Measurements from ENCODE around the gene CCDC63. TPM values are rescaled to one million over a fixed set of nuclear protein-coding genes. Genes with fewer than 3 reads are reported as not detected.

The CCDC63 gene
- total RNA-seq, 1 donor, result not detected

DNA sequence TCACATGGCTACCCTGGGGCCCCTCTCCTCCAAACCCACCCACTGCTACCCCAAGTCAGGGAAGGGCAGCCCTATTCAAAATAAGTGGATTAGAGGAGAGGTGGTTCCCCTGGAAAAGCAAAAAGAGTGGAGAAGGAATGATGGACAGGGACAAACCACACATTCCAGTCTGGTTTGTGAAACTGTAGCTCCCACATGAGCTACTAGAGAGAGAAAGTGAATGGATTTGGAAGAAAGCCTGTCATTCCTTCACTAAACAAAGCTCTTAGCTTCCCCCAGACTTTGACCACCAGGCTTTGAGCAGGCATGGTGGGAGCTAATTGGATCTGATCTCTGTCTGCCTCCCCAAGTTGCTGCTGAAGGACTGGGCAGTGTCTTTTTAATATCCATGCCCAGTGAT lies 28.0 kb downstream of the CCDC63 start:
- H3K9me3 ChIP-seq (ENCODE audit: low read depth, low read length), result no peaks in the 10 kb centered on the region
- no peak overlapping the region for H2AFZ ChIP-seq (ENCODE audit: low read length)
- no peak overlapping the region for H3K27ac ChIP-seq (ENCODE audit: low read depth, low read length)
- DNase-seq (ENCODE audit: insufficient read length, low spot score, missing footprints), result no peak
- H3K4me1 ChIP-seq (ENCODE audit: insufficient read depth, low read length), result peaks cover 9% of the 10 kb centered on the region
- no peaks in the 10 kb centered on the region for H4K20me1 ChIP-seq (ENCODE audit: insufficient read depth, low read length)
- H3K27me3 ChIP-seq (ENCODE audit: insufficient read depth, low read length), result no peaks in the 10 kb centered on the region
- no peaks in the 10 kb centered on the region for H3K36me3 ChIP-seq (ENCODE audit: insufficient read depth, low read length)
- no peak overlapping the region for H3K4me2 ChIP-seq (ENCODE audit: insufficient read depth, low read length)
- TF ChIP-seq CTCF (IDR thresholded peaks at IDR 0.05; ENCODE audit: extremely low read depth, low read depth, low read length), result no peak
- H3K4me3 ChIP-seq (ENCODE audit: insufficient read depth, low read length), result no peak overlapping the region
- H3K79me2 ChIP-seq (ENCODE audit: insufficient read depth, low read length), result no peaks in the 10 kb centered on the region

DNA sequence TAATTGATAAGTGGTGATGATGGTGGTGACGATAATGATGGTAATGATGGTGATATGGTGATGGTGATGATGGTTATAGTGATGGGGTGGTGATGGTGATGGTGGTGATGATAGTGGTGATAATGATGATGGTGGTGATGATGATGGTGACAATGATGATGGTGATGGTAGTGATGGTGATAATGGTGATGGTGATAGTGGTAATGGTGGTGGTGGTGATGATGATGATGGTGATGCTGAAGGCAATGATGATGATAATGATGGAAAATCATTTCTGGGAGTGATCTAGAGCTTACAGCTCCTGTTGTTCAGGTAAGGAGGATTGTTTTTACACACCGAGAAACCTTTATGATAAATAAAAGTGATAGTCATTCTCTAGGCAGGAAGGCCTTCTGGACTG lies 33.9 kb downstream of the CCDC63 start:
- H3K9me3 ChIP-seq (ENCODE audit: low read depth, low read length), result no peaks in the 10 kb centered on the region
- H2AFZ ChIP-seq (ENCODE audit: low read length), result no peak overlapping the region
- TF ChIP-seq CTCF (IDR thresholded peaks at IDR 0.05; ENCODE audit: extremely low read depth, low read depth, low read length), result no peak
- no peaks in the 10 kb centered on the region for H3K79me2 ChIP-seq (ENCODE audit: insufficient read depth, low read length)
- no peaks in the 10 kb centered on the region for H3K27me3 ChIP-seq (ENCODE audit: insufficient read depth, low read length)
- no peak overlapping the region for H3K4me2 ChIP-seq (ENCODE audit: insufficient read depth, low read length)
- no peak overlapping the region for H3K4me3 ChIP-seq (ENCODE audit: insufficient read depth, low read length)
- H4K20me1 ChIP-seq (ENCODE audit: insufficient read depth, low read length), result no peaks in the 10 kb centered on the region
- no peak overlapping the region for H3K27ac ChIP-seq (ENCODE audit: low read depth, low read length)
- DNase-seq (ENCODE audit: insufficient read length, low spot score, missing footprints), result no peak
- H3K4me1 ChIP-seq (ENCODE audit: insufficient read depth, low read length), result peaks cover 9% of the 10 kb centered on the region
- no peaks in the 10 kb centered on the region for H3K36me3 ChIP-seq (ENCODE audit: insufficient read depth, low read length)

DNA sequence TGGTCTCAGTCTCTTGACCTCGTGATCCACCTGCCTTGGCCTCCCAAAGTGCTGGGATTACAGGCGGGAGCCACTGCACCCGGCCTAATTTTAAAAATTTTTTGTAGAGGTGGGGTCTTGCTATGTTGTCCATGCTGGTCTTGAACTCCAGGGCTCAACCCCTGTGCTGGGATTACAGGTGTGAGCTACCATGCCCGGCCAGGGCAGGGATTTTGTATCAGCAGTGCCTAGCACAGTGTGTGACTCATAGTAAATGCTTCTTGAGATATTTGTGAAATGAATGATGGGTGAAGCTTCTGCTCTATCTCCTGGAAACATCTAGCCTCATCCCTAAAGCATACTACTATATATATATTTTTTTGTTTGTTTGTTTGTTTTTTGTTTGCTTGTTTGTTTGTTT lies 36.5 kb downstream of the CCDC63 start:
- no peaks in the 10 kb centered on the region for H3K36me3 ChIP-seq (ENCODE audit: insufficient read depth, low read length)
- no peak for TF ChIP-seq CTCF (IDR thresholded peaks at IDR 0.05; ENCODE audit: extremely low read depth, low read depth, low read length)
- H3K4me3 ChIP-seq (ENCODE audit: insufficient read depth, low read length), result no peak overlapping the region
- peaks cover 9% of the 10 kb centered on the region for H3K4me1 ChIP-seq (ENCODE audit: insufficient read depth, low read length)
- H3K27me3 ChIP-seq (ENCODE audit: insufficient read depth, low read length), result no peaks in the 10 kb centered on the region
- no peaks in the 10 kb centered on the region for H3K79me2 ChIP-seq (ENCODE audit: insufficient read depth, low read length)
- H2AFZ ChIP-seq (ENCODE audit: low read length), result no peak overlapping the region
- DNase-seq (ENCODE audit: insufficient read length, low spot score, missing footprints), result no peak
- no peaks in the 10 kb centered on the region for H4K20me1 ChIP-seq (ENCODE audit: insufficient read depth, low read length)
- H3K27ac ChIP-seq (ENCODE audit: low read depth, low read length), result no peak overlapping the region
- H3K4me2 ChIP-seq (ENCODE audit: insufficient read depth, low read length), result no peak overlapping the region
- no peaks in the 10 kb centered on the region for H3K9me3 ChIP-seq (ENCODE audit: low read depth, low read length)

DNA sequence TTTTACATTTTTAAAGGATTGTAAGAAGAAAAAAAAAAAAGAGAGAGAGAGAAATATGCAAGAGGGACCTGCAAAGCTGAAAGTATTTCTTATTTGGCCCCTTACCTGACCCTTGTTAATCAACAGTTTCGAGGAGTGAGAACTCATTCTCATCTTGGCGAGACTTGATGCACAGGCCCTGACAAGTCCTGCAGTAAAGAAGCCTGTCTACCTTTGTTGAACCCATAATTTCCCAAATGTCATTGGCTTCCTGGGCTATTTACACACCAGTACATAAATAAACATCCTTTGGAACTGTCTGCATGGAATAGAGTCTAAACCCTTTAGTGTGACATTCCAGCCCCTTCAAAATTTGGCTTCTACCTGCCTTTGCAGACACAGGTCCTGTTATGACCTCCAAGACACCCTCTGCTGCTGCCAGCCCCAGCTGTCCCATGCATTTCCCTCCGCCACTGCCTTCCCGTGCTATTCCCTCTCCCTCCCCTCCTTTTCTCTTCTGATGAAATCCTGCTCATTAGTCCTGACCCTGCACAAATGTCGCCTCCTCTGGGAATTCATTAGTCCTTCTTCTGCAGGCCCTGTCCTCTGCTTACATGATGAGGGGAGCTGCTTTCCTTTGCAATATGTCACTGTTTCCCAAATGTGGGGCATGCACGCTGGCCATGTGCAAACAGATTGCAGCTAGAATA lies 38.5 kb downstream of the CCDC63 start:
- Histone ChIP-seq H3K4me3 (ENCODE audit: insufficient read depth, low read length) (no peak overlapping the region), H3K79me2 (ENCODE audit: insufficient read depth, low read length) (no peaks in the 10 kb centered on the region), H3K27ac (ENCODE audit: low read depth, low read length) (no peak overlapping the region), H3K4me2 (ENCODE audit: insufficient read depth, low read length) (no peak overlapping the region), H4K20me1 (ENCODE audit: insufficient read depth, low read length) (no peaks in the 10 kb centered on the region), H3K4me1 (ENCODE audit: insufficient read depth, low read length) (no peaks in the 10 kb centered on the region), H3K9me3 (ENCODE audit: low read depth, low read length) (no peaks in the 10 kb centered on the region), H3K27me3 (ENCODE audit: insufficient read depth, low read length) (peaks cover 4% of the 10 kb centered on the region), H3K36me3 (ENCODE audit: insufficient read depth, low read length) (no peaks in the 10 kb centered on the region), H2AFZ (ENCODE audit: low read length) (no peak overlapping the region)
- no peak for DNase-seq (ENCODE audit: insufficient read length, low spot score, missing footprints)
- no peak for TF ChIP-seq CTCF (IDR thresholded peaks at IDR 0.05; ENCODE audit: extremely low read depth, low read depth, low read length)
